Naive thymus-derived CD4-positive, alpha-beta T cell (primary cell): ENCODE measurements around the gene ADORA2A. TPM values are rescaled to one million over a fixed set of nuclear protein-coding genes. Genes with fewer than 3 reads are reported as not detected.
A peak's percentile ranks its signal among the peaks of the same experiment; 100 is the strongest.

Experiments used
- ATAC-seq: fragments of 150-1000 bp; cut with Tn5 transposase; 2 replicates; pipeline ENCODE4 v1.10.0; 2021; ENCODE audit warnings: mild to moderate bottlenecking, moderate library complexity
- CTCF ChIA-PET: fragments of 350-600 bp; sonication (Branson Sonifier 250); formaldehyde crosslinking; loops from one replicate; lab custom pipeline; 2021; ENCODE audit warnings: antibody characterized with exemption; lab: Charles Lee
- POLR2A ChIA-PET: fragments of 350-600 bp; sonication (Branson Sonifier 250); formaldehyde crosslinking; loops from one replicate; lab custom pipeline; 2021; ENCODE audit warnings: antibody characterized with exemption, inconsistent platforms; lab: Charles Lee
- DNase-seq, 9 donors: peaks; one replicate each; pipeline versions ENCODE4 v3.0.0 to v3.0.0-alpha.2; 2020 to 2022; ENCODE audit warnings: mixed read lengths in 1 of 9
- H3K27ac ChIP-seq: one replicate; pipeline ENCODE4 v1.7.0; 2013; ENCODE audit warnings: mild to moderate bottlenecking, low read depth, low read length, moderate library complexity
- H3K27me3 ChIP-seq, 2 donors: one replicate each; pipeline ENCODE4 v1.7.0; 2013; ENCODE audit warnings: low read length in 2 of 2, mild to moderate bottlenecking in 2 of 2, moderate library complexity in 2 of 2; ENCODE audit not compliant: control insufficient read depth in 2 of 2, insufficient read depth in 2 of 2
- H3K36me3 ChIP-seq, 3 experiments: 1 replicate in 2 of 3; 2 replicates in 1 of 3; pipeline ENCODE4 v1.7.0; 2013; ENCODE audit warnings: low read length in 3 of 3, mild to moderate bottlenecking in 3 of 3, moderate library complexity in 1 of 3; ENCODE audit not compliant: insufficient read depth in 3 of 3, control insufficient read depth in 2 of 3
- H3K4me1 ChIP-seq, 2 donors: one replicate each; pipeline ENCODE4 v1.7.0; 2013; ENCODE audit warnings: low read length in 2 of 2, mild to moderate bottlenecking in 2 of 2, moderate library complexity in 1 of 2; ENCODE audit not compliant: control insufficient read depth in 2 of 2, insufficient read depth in 2 of 2
- H3K4me3 ChIP-seq: 2 replicates; pipeline ENCODE4 v1.7.0; 2013; ENCODE audit warnings: mild to moderate bottlenecking, low read length
- H3K9me3 ChIP-seq, 3 experiments: 1 replicate in 2 of 3; 2 replicates in 1 of 3; pipeline ENCODE4 v1.7.0; 2013; ENCODE audit warnings: low read length in 3 of 3; ENCODE audit not compliant: control insufficient read depth in 2 of 3
- H3K27ac Mint-ChIP-seq, 9 donors: one replicate each; pipeline ENCODE4 v1.8.0; 2020 to 2022; ENCODE audit warnings: mixed read lengths in 9 of 9, mild to moderate bottlenecking in 8 of 9, moderate library complexity in 5 of 9, inconsistent platforms in 2 of 9
- H3K27me3 Mint-ChIP-seq, 5 donors: one replicate each; pipeline ENCODE4 v1.8.0; 2021 to 2022; ENCODE audit warnings: mixed read lengths in 5 of 5, mild to moderate bottlenecking in 1 of 5
- H3K36me3 Mint-ChIP-seq, 5 donors: one replicate each; pipeline ENCODE4 v1.8.0; 2020 to 2022; ENCODE audit warnings: mixed read lengths in 5 of 5, mild to moderate bottlenecking in 3 of 5, inconsistent platforms in 1 of 5
- H3K4me1 Mint-ChIP-seq, 7 donors: one replicate each; pipeline ENCODE4 v1.8.0; 2020 to 2022; ENCODE audit warnings: mixed read lengths in 7 of 7, mild to moderate bottlenecking in 3 of 7, inconsistent platforms in 1 of 7
- H3K4me3 Mint-ChIP-seq, 10 donors: one replicate each; pipeline ENCODE4 v1.8.0; 2020 to 2022; ENCODE audit warnings: mild to moderate bottlenecking in 10 of 10, mixed read lengths in 10 of 10, moderate library complexity in 6 of 10, inconsistent platforms in 2 of 10
- H3K9me3 Mint-ChIP-seq, 11 donors: one replicate each; pipeline ENCODE4 v1.8.0; 2020 to 2022; ENCODE audit warnings: mixed read lengths in 11 of 11, mild to moderate bottlenecking in 4 of 11, inconsistent platforms in 1 of 11, moderate library complexity in 1 of 11
- intact Hi-C, 2 donors: fragments of 100-400 bp; cut with micrococcal nuclease; formaldehyde crosslinking; loops; one replicate each; pipeline ENCODE4 v1.15.1; 2023
- polyA plus RNA-seq, 2 donors: library from polyadenylated mRNA; unstranded; fragments of 300-500 nt; fragmentation: Illumina TruSeq; gene quantifications; one replicate each; pipeline ENCODE4 v1.2.3, GENCODE V29; 2021
- total RNA-seq, 6 experiments: library from RNA in 5 of 6; stranded (reverse) in 5 of 6; gene quantifications; 1 replicate in 5 of 6; 2 replicates in 1 of 6; pipeline ENCODE4 v1.2.3 and lab custom pipeline; 2021 to 2026

ADORA2A gene
- total and polyA plus RNA-seq, 7 experiments from 2014 or later: 22.5 to 127 (median 41.6) TPM

- peak overlapping the region; percentile 85 to 97 (median 94) for H3K4me3 Mint-ChIP-seq
- H3K27me3 ChIP-seq: no peaks in the 10 kb centered on the region
- ATAC-seq (no peak), DNase-seq (peak in 7 of 9 donors; percentile 34 to 72 (median 46))
- peak overlapping the region; percentile 86 to 98 (median 95) for H3K27ac Mint-ChIP-seq
- ChIA-PET CTCF (interaction anchor here (0.8 to 0.9 kb wide), 2 partner anchors 9 to 70 kb away, joined by 3 read pairs; no protein-coding TSS in a partner anchor), POLR2A (no interaction called here)
- H3K27me3 Mint-ChIP-seq: peaks cover 0 to 2% (median 0%) of the 10 kb centered on the region in 5 donors
- no peaks in the 10 kb centered on the region for H3K9me3 ChIP-seq
- peaks cover 0 to 24% (median 8%) of the 10 kb centered on the region in 3 experiments for H3K36me3 ChIP-seq
- H3K9me3 Mint-ChIP-seq: peaks cover 0 to 4% (median 0%) of the 10 kb centered on the region in 11 donors
- intact Hi-C loops: loop anchor here in 1 of 2 donors (2.0 to 10.0 kb wide), 3 partner anchors 33 to 535 kb away; partner anchors contain the start of gene MIF
- peaks cover 66 to 90% (median 81%) of the 10 kb centered on the region in 7 donors for H3K4me1 Mint-ChIP-seq
- H3K27ac ChIP-seq: peak overlapping the region; percentile 97
- H3K4me3 ChIP-seq: peak overlapping the region; percentile 88
- H3K36me3 Mint-ChIP-seq: peaks cover 0 to 5% (median 4%) of the 10 kb centered on the region in 5 donors
- peaks cover 76 to 79% of the 10 kb centered on the region in 2 donors for H3K4me1 ChIP-seq
These were observed 2.3 kb downstream of the ADORA2A start for GRCh38 chr22:24429411-24430365.

- Histone ChIP-seq H3K27ac (peak overlapping the region; percentile 97), H3K4me3 (no peak overlapping the region), H3K9me3 (no peaks in the 10 kb centered on the region), H3K36me3 (peaks cover 0 to 31% (median 17%) of the 10 kb centered on the region in 3 experiments), H3K4me1 (peaks cover 84 to 85% of the 10 kb centered on the region in 2 donors), H3K27me3 (no peaks in the 10 kb centered on the region)
- peak overlapping the region; percentile 81 to 98 (median 93) for H3K27ac Mint-ChIP-seq
- DNase-seq (no peak), ATAC-seq (no peak)
- intact Hi-C loops: loop anchor here in 1 of 2 donors (10.0 kb wide), 1 partner anchor 56 kb away; no protein-coding TSS in a partner anchor
- ChIA-PET POLR2A (no interaction called here), CTCF (interaction anchor here (0.8 to 0.9 kb wide), 2 partner anchors 10 to 69 kb away, joined by 3 read pairs; no protein-coding TSS in a partner anchor)
- peaks cover 0 to 4% (median 0%) of the 10 kb centered on the region in 11 donors for H3K9me3 Mint-ChIP-seq
- H3K4me3 Mint-ChIP-seq: peak overlapping the region; percentile 42 to 96 (median 90)
- H3K36me3 Mint-ChIP-seq: peaks cover 0 to 5% (median 5%) of the 10 kb centered on the region in 5 donors
- no peaks in the 10 kb centered on the region for H3K27me3 Mint-ChIP-seq
- H3K4me1 Mint-ChIP-seq: peaks cover 66 to 95% (median 85%) of the 10 kb centered on the region in 7 donors
These were observed 3.3 kb downstream of the ADORA2A start for GRCh38 chr22:24430431-24431308.

DNA sequence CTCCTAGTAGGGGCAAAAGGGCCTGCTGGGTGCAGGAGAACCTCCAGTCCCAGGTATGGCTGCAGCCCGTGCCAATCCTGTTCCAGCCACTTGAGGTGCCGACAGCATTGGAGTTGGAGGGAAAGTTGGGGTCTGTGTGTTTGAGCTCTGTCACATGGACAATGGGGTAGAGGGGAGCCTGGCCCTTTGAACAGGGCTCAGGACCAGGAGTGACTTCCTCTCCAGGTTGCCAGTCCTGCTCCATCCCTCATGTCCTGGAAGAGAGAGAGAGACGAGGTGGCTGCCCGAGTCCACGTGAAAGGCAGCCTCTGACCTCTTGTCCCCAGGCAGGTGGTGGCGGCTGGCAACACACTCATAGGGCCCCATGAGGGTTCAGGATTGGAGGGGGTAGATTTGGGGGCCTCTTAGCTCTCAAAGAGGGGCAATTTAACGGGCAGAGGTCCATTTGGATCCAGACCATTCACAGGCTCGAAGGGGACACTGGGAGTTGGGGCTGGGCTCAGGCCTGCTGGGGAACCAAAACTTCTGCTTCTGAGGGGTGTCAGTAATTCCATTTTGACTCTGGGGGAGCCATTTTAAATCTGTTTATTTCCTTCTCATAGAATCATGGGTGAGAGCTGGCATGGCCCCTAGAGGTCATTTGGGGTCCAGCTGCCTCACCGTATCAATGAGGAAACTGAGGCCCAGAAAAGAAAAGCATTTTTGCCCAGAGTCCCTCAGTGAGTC is 4.1 kb downstream of the ADORA2A start:
- Histone ChIP-seq H3K36me3 (peaks cover 0 to 39% (median 20%) of the 10 kb centered on the region in 3 experiments), H3K4me3 (no peak overlapping the region), H3K27me3 (no peaks in the 10 kb centered on the region), H3K27ac (peak overlapping the region; percentile 97), H3K4me1 (peaks cover 84 to 85% of the 10 kb centered on the region in 2 donors), H3K9me3 (no peaks in the 10 kb centered on the region)
- H3K36me3 Mint-ChIP-seq: peaks cover 0 to 5% (median 5%) of the 10 kb centered on the region in 5 donors
- peaks cover 58 to 93% (median 80%) of the 10 kb centered on the region in 7 donors for H3K4me1 Mint-ChIP-seq
- peaks cover 0 to 5% (median 0%) of the 10 kb centered on the region in 11 donors for H3K9me3 Mint-ChIP-seq
- ChIA-PET POLR2A (no interaction called here), CTCF (no interaction called here)
- H3K27ac Mint-ChIP-seq: peak overlapping the region; percentile 69 to 98 (median 92)
- intact Hi-C loops: loop anchor here in 1 of 2 donors (10.0 kb wide), 1 partner anchor 57 kb away; no protein-coding TSS in a partner anchor
- peak overlapping the region; percentile 42 to 96 (median 74) for H3K4me3 Mint-ChIP-seq
- no peaks in the 10 kb centered on the region for H3K27me3 Mint-ChIP-seq
- ATAC-seq (no peak), DNase-seq (no peak)

DNA sequence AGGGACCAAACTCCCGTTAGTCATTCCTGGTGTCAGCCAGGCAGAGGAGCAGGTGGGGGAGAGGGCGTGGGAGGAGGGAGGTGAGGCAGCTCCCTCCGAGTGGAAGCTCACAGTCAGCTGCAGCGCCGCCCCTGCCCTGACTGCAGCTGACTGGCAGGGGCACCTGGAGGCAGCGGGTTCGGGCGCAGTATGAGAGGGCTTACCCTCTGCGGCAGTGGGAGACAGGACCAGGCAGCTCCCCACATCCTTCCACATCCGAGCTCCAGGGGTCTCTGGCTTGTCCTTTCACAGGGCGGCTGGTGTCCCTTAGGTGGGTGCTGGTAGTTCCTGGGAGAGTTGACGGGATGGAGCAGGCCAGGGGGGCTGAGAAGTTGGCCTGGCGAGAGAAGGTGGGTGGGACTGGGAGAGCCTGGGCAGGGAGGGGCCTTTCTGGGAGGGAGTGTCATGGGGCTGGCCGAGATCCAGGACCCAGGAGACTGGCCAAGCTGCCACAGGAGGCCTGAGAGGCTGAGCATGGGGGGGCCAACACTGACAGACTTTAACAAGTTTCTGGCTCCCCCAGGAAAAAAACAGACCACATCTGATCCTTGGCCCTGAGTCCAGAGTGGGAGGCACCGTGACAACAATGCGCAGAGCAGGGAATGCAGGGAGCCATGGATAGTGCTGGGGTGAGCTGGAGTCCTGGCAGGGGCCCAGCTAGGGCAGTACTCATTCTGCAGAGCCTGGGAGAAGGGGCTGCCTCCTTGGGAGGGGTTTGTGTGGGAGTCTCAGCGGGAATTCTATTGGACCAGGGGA is 4.9 kb downstream of the ADORA2A start:
- Histone ChIP-seq H3K27ac (peak overlapping the region; percentile 97), H3K9me3 (no peaks in the 10 kb centered on the region), H3K36me3 (peaks cover 0 to 46% (median 20%) of the 10 kb centered on the region in 3 experiments), H3K4me3 (no peak overlapping the region), H3K4me1 (peaks cover 81 to 85% of the 10 kb centered on the region in 2 donors), H3K27me3 (no peaks in the 10 kb centered on the region)
- Mint-ChIP-seq H3K36me3 (peaks cover 0 to 5% (median 5%) of the 10 kb centered on the region in 5 donors), H3K4me3 (peak overlapping the region; percentile 5 to 96 (median 74)), H3K27me3 (no peaks in the 10 kb centered on the region), H3K9me3 (peaks cover 0 to 4% (median 0%) of the 10 kb centered on the region in 11 donors), H3K4me1 (peaks cover 51 to 93% (median 80%) of the 10 kb centered on the region in 7 donors), H3K27ac (peak overlapping the region; percentile 66 to 98 (median 92))
- CTCF ChIA-PET: no interaction called here
- no peak for ATAC-seq
- DNase-seq: no peak
- POLR2A ChIA-PET: no interaction called here
- intact Hi-C loops: loop anchor here in 1 of 2 donors (10.0 kb wide), 1 partner anchor 57 kb away; no protein-coding TSS in a partner anchor
